HG03575 (cell line): Measurements from ENCODE around the gene CCDC184.
"Not testable (repeated sequence)": the region's sequence is repeated elsewhere in the genome, so short reads cannot be mapped to it uniquely, and the experiment has no call there.

Experiments used
- ATAC-seq: cut with Tn5 transposase; IDR thresholded peaks from one replicate; pipeline ENCODE4 v1.9.1; 2021; ENCODE audit not compliant: unreplicated experiment, insufficient number of reproducible peaks, low FRiP score; ENCODE audit errors: extremely low read depth

The CCDC184 gene

GRCh38 chr12:48183091-48183875 is at the start of gene CCDC184:
Gene CCDC184, plus strand, starts transcription at chr12:48183644. Its CDS starts 479 bp downstream, at chr12:48184123.
- no peak for ATAC-seq

- ATAC-seq = no peak
Measured at GRCh38 chr12:48135027-48135426, 48.4 kb upstream of the CCDC184 start.

- ATAC-seq = no peak
Measured at GRCh38 chr12:48142818-48143674, 40.4 kb upstream of the CCDC184 start.

DNA sequence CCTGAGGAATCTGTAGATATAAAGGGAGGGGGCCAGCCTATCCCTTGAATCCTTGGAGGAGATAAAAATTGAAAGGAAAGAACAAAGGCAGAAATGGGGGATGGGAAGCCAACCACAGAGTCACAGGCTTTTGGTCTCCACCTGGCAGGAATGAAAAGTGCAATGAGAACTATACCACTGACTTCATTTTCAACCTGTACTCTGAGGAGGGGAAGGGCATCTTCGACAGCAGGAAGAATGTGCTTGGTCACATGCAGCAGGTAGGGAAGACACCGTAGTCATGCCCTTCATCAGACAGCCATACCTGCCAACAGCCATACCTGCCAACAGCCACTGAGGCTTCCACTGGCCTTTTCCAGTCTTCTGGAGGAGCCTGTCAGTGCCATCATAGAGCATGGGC is 39.5 kb upstream of the CCDC184 start:
- no peak for ATAC-seq

DNA sequence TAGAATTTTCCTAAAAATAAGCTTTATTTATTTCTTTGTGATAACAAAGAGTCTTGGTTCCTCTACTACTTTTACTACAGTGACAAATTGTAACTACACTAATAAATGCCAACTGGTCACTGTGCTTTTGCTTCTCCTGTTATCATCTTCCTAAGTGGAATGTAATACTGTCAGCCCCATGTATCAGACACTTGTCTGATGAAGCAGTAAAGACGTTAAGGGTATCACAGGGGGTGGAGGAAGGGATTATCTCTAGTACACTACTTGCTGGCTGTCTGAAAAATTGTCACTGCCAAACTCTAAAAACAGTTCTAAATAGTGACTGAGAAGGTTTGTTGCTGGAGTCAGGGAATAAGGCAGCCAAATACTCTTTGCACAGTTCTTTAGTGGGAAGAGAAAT is 37.5 kb upstream of the CCDC184 start:
- ATAC-seq = no peak

- no peak for ATAC-seq
Measured at GRCh38 chr12:48151103-48151771, 32.2 kb upstream of the CCDC184 start.

DNA sequence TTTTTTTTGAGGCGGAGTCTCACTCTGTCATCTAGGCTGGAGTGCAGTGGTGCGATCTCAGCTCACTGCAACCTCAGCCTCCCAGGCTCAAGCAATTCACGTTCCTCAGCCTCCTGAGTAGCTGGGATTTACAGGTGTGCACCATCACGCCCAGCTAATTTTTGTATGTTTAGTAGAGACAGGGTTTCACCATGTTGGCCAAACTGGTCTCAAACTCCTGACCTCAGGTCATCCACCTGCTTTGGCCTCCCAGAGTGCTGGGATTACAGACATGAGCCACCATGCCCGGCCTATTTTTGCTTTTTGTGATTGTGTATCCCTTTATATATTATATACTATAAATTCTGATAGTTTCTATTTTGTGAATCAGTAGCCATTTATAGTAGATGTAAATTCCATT is 27.7 kb upstream of the CCDC184 start:
- ATAC-seq = not testable (repeated sequence)

GRCh38 chr12:48156652-48157017 is 26.8 kb upstream of the CCDC184 start:
- no peak for ATAC-seq

DNA sequence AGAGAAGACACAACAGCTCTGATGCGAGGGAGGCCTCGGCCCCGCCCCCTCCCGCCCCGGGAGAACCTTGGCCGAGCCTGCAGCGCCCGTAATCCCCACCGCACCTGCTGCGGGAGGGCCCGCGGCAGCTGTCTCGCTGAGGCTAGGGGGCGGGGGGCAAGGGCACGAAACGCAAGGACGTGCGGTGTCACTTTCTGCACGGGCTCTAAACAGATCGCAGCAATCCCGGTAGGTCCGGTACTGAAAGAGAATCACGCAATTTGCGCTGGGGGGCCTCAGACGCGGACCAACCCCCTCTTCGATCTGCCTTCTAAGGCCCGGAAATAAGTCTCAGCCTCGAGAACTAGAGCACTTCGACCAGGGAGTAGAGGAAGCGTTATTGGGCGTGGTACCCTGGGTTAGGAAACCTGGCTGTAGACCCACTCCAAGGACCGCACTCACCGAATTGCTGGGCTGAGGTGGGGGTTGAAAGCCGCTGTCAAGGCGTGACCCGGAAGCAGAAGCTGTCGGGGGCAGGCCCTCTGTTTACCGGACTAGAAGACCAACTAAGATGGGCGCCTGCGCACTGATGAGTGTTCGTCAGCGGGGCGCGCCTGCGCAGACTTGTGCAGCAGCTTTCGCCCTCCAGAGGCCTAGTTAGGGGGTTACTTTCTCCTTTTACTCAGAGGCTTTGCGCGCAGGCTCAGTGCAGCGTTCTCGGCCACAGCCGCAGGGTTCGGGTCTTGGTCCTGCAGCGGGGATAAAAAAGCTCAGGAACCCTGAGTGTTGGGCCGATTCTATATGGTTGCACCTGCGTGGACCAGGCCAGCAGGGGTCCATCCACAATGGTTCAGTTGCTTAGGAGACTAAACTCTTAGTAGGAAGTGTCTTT is 26.2 kb upstream of the CCDC184 start, which contains the start of gene ASB8:
ASB8 (minus strand) TSS at position 498 of the 871 bp plus-strand sequence. CDS start 4,019 bp downstream, outside the sequence.
- peak; percentile 72 for ATAC-seq

DNA sequence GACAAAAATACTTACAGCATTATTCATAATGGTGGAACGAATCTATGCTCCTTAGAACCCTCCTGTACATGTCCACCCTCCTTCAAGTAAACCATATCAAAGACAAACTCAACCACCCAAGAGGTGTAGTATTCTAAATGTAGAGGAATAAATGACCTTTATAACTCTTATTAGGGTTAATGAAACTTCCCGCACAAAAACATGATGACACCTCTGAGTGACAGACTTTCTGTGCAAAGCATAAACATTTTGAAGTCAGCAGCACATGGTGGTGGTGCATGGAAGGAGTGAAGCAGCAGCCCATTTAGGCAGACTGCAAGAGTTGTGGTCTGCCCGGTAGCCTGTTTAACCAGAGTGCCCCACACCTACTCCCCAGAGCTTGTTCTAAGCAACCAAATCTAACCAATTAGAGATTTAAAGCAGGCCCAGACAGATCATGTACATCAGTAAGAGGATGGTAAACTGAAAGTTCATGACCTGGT is 25.5 kb upstream of the CCDC184 start:
- peak; percentile 10 for ATAC-seq

DNA sequence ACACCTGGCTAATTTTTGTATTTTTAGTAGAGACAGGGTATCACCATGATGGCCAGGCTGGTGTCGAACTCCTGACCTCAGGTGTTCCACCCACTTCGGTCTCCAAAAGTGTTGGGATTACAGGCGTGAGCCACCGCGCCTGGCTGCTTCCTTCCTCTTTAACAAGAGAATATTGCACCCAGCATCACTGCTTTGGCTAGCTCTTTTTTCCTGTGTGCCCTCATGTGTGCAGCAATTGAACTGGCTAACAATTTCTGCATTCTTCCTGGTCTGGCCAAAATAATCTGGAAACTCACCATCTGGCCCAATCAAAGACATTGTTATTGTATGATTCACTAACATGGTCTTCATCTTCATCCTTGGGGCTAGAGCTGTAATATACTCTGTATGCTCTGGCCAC is 23.4 kb upstream of the CCDC184 start:
- ATAC-seq = no peak

GRCh38 chr12:48160807-48161206 is 22.6 kb upstream of the CCDC184 start:
- no peak for ATAC-seq

- ATAC-seq = no peak
Measured at GRCh38 chr12:48163150-48163747, 20.2 kb upstream of the CCDC184 start.

DNA sequence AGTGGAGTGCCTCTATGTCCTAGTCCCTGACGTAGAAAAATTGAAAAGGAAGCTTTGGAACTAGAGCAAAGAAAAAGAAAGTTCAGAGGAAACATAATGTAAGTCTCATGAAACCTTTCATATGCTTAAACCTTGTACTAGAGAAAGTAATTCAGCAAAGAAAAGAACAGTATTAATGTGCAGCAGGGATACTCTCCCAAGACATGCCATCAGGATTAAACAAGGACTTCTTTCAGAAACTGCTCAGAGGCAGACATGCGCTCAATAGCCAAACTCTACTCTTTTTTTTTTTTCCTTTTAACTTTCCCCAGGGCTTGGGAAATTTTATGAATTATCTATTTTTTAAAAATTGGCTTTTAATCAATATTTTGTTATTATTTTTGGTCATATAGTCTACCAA is 19.0 kb upstream of the CCDC184 start:
- ATAC-seq = no peak

GRCh38 chr12:48165089-48165981 is 18.1 kb upstream of the CCDC184 start:
- no peak for ATAC-seq

GRCh38 chr12:48169011-48169410 is 14.4 kb upstream of the CCDC184 start:
- no peak for ATAC-seq
